ENCODE data around the gene STK24. TPM values are rescaled to one million over a fixed set of nuclear protein-coding genes. Genes with fewer than 3 reads are reported as not detected.

The STK24 gene
- total RNA-seq, 3 donors from 2014 or later = 61.3 to 149 (median 71.9) TPM

DNA sequence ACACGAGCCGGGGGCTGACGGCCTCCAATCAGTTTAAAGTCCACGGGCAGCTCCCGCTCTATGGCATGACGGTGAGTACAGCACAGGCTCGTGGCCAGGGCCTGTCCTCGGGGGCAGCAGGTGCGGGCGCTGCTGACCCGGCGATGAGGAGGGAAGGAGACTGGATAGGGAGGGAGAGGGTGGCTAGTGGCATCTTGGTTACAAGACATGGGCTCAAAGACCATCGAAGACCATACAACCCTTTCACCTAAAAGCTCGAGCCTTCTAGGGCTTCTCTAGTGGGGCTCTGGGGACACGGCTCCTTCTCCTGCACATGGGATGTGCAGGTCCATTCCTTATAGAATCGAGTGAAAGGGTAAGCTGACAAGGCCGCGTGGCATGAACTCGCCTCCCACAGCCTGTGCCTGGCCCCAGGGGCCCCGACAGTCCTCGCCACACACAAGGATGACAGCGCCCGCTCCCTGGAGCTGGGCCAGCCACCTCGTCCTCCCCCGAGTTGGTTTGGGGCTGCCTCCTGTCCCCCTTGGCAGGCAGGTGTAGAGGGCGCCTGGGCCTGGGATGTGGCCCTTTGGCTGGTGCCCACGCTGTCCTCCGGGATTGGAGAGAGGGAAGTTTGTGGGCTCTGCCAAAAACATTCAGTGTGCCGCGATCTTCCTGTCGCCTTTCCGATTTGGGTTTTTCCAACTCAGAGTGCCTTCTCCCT is 137.6 kb downstream of the STK24 start:
- TF ChIP-seq POLR2A (IDR thresholded peaks at IDR 0.05) (no peak), CTCF (IDR thresholded peaks at IDR 0.05) (no peak), POLR2AphosphoS5 (IDR thresholded peaks at IDR 0.05) (no peak)
- no peak for DNase-seq (ENCODE audit: low spot score in 2 of 2)
- Histone ChIP-seq H3K27ac (no peak overlapping the region), H3K27me3 (no peaks in the 10 kb centered on the region), H3K4me1 (no peaks in the 10 kb centered on the region), H3K4me3 (no peak overlapping the region), H3K36me3 (no peaks in the 10 kb centered on the region), H3K9me3 (no peaks in the 10 kb centered on the region)
- intact Hi-C loops (cut with DNase I; ENCODE audit: low total_unique reads) = no loop called here

GRCh38 chr13:98438246-98439125 is 138.4 kb downstream of the STK24 start:
- TF ChIP-seq POLR2AphosphoS5 (IDR thresholded peaks at IDR 0.05) = no peak
- no peak for TF ChIP-seq POLR2A (IDR thresholded peaks at IDR 0.05)
- no peak for TF ChIP-seq CTCF (IDR thresholded peaks at IDR 0.05)

DNA sequence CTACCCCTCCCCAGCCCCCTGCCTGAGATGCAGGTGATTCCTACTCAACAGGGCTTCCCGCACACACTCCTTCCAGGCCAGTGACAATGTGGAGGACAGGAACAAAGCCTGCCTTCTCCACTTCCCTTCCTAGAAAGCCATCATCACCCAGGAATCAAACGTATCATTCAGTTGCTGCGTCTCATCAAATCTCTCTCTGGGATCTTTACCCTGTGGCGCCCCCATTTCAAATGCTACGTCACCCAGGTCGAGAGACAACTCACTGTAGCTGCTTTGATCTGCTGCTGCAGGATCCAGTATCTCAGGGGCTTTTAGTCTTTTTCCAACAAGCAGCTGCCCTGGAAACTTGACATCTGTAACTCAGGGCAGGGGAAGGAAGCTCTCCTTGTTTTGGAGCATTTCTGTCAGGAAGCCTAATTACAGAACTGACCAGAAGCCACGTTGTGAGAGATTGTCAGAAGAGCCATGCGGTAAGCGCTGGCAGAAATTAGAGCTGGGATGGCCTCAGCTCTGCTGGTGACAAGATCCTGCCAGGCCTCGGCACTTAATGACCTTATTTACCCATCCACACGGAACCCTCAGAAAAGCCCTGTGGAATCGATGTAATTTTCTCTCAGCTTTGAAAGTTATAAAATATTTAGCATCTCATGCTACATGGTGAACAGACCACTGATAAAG is 140.5 kb downstream of the STK24 start:
- H3K36me3 ChIP-seq = no peaks in the 10 kb centered on the region
- no peak for DNase-seq (ENCODE audit: low spot score in 2 of 2)
- no peak overlapping the region for H3K4me3 ChIP-seq
- no peaks in the 10 kb centered on the region for H3K4me1 ChIP-seq
- H3K27ac ChIP-seq = no peak overlapping the region
- TF ChIP-seq CTCF (IDR thresholded peaks at IDR 0.05) (no peak), POLR2AphosphoS5 (IDR thresholded peaks at IDR 0.05) (no peak), POLR2A (IDR thresholded peaks at IDR 0.05) (no peak)
- intact Hi-C loops (cut with DNase I; ENCODE audit: low total_unique reads) = no loop called here
- H3K27me3 ChIP-seq = no peaks in the 10 kb centered on the region
- H3K9me3 ChIP-seq = no peaks in the 10 kb centered on the region

More at GRCh38 chr13:98438246-98439125, 138.4 kb downstream of the STK24 start:
- no peak for DNase-seq (ENCODE audit: low spot score in 2 of 2)
- no peak overlapping the region for H3K4me3 ChIP-seq
- intact Hi-C loops (cut with DNase I; ENCODE audit: low total_unique reads) = no loop called here
- H3K36me3 ChIP-seq = no peaks in the 10 kb centered on the region
- no peak overlapping the region for H3K27ac ChIP-seq
- H3K27me3 ChIP-seq = no peaks in the 10 kb centered on the region
- H3K4me1 ChIP-seq = no peaks in the 10 kb centered on the region
- H3K9me3 ChIP-seq = no peaks in the 10 kb centered on the region

DNA sequence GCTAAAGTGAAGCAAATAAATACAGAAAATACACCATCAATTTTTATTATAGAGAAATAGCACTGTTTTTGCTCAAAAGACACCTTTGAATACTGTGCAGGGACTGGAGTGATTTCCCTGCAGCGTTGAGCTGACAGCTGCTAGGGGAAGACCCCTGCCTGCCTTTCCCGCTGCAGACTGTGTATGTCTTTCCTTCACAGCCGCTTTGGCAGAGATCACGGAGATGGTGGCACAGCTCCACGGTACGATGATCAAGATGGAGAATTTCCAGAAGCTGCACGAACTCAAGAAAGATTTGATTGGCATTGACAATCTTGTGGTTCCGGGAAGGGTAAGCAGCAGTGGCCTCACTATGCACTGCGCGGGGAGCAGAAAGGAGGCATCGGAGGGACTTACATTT is 141.5 kb downstream of the STK24 start:
- intact Hi-C loops (cut with DNase I; ENCODE audit: low total_unique reads) = no loop called here

More for the DNA sequence above, 141.5 kb downstream of the STK24 start:
- no peak overlapping the region for H3K27ac ChIP-seq
- H3K4me3 ChIP-seq = no peak overlapping the region
- no peaks in the 10 kb centered on the region for H3K9me3 ChIP-seq
- no peak for TF ChIP-seq POLR2A (IDR thresholded peaks at IDR 0.05)
- no peak for TF ChIP-seq POLR2AphosphoS5 (IDR thresholded peaks at IDR 0.05)
- TF ChIP-seq CTCF (IDR thresholded peaks at IDR 0.05) = no peak
- no peak for DNase-seq (ENCODE audit: low spot score in 2 of 2)
- no peaks in the 10 kb centered on the region for H3K4me1 ChIP-seq
- H3K36me3 ChIP-seq = no peaks in the 10 kb centered on the region
- no peaks in the 10 kb centered on the region for H3K27me3 ChIP-seq

Measured in breast epithelium (tissue), 4 donors.